HepG2 (cell line): ENCODE results near the gene HNRNPL. TPM values are rescaled to one million over a fixed set of nuclear protein-coding genes. Genes with fewer than 3 reads are reported as not detected.

ENCODE experiments used
- ATAC-seq: fragments of 200-7000 bp; cut with Tn5 transposase; 3 replicates; pipeline ENCODE4 v1.9.1; 2020; ENCODE audit warnings: mild to moderate bottlenecking, moderate library complexity
- BruUV-seq: library from RNA; stranded (reverse); fragments of 400-500 nt; replicated peaks from 2 replicates; lab custom pipeline; 2021; lab: Mats Ljungman, UMichigan
- CTCF ChIA-PET: fragments of 300-600 bp; formaldehyde crosslinking; extraction: SDS; loops from one replicate; lab custom pipeline; 2021; ENCODE audit warnings: low total read pairs, inconsistent platforms, low intra/inter-chr PET ratio; lab: Yijun Ruan, JAX
- POLR2A ChIA-PET: fragments of 350-600 bp; sonication (Branson Sonifier 250); formaldehyde crosslinking; loops from one replicate; lab custom pipeline; 2020; ENCODE audit warnings: antibody characterized with exemption, inconsistent platforms; lab: Yijun Ruan, JAX
- DNase-seq: peaks from one replicate; pipeline ENCODE4 v3.0.0-alpha.2; 2015; ENCODE audit warnings: low spot score
- FAIRE-seq: peaks from 3 replicates; lab custom pipeline; 2011; peaks lifted over from hg19 to GRCh38; lab: Jason Lieb, UNC
- H2AFZ ChIP-seq: one replicate; pipeline ENCODE4 v1.6.1; 2011; ENCODE audit warnings: low read length, inconsistent platforms
- H3K27ac ChIP-seq: fragments of 300-600 bp; 3 replicates; pipeline ENCODE4 v1.8.0; 2011; ENCODE audit warnings: mixed run types, mild to moderate bottlenecking, mixed read lengths, low read length, inconsistent platforms; ENCODE audit not compliant: insufficient read depth; ENCODE audit errors: extremely low read length
- H3K27me3 ChIP-seq, 2 experiments: fragments of 200-600 bp in 1 of 2; 2 replicates in 1 of 2; 3 replicates in 1 of 2; pipeline versions ENCODE4 v1.6.0 to v1.8.0; 2011; ENCODE audit warnings: low read length in 2 of 2, mild to moderate bottlenecking in 2 of 2, moderate library complexity in 2 of 2, inconsistent platforms in 1 of 2; ENCODE audit not compliant: insufficient read depth in 2 of 2, control insufficient read depth in 1 of 2
- H3K36me3 ChIP-seq, 2 experiments: fragments of 200-600 bp in 1 of 2; replicated peaks in 1 of 2; 2 replicates in 1 of 2; 3 replicates in 1 of 2; pipeline versions ENCODE4 v1.5.1 to v1.8.0; 2011; ENCODE audit warnings: low read length in 2 of 2, inconsistent platforms in 1 of 2; ENCODE audit not compliant: insufficient read depth in 2 of 2, control insufficient read depth in 1 of 2
- H3K4me1 ChIP-seq: 2 replicates; pipeline ENCODE4 v1.5.1; 2012; ENCODE audit warnings: low read length, inconsistent platforms; ENCODE audit not compliant: insufficient read depth
- H3K4me2 ChIP-seq: 2 replicates; pipeline ENCODE4 v1.6.0; 2011; ENCODE audit warnings: low read depth, low read length, inconsistent platforms
- H3K4me3 ChIP-seq, 3 experiments: fragments of 200-600 bp in 1 of 3; sonication (generic), shearing (Covaris generic) in 1 of 3; replicated peaks in 1 of 3; 2 replicates each; pipeline ENCODE4 v1.5.1; 2011 to 2016; ENCODE audit warnings: low read length in 3 of 3, inconsistent platforms in 2 of 3, low read depth in 2 of 3, mild to moderate bottlenecking in 2 of 3, control low read depth in 1 of 3, mixed read lengths in 1 of 3; ENCODE audit not compliant: insufficient read depth in 1 of 3
- H3K79me2 ChIP-seq: one replicate; pipeline ENCODE4 v1.6.1; 2011; ENCODE audit warnings: low read length, inconsistent platforms; ENCODE audit not compliant: insufficient read depth
- H3K9ac ChIP-seq: 2 replicates; pipeline ENCODE4 v1.6.0; 2011; ENCODE audit warnings: mild to moderate bottlenecking, low read depth, low read length, inconsistent platforms; ENCODE audit not compliant: insufficient read depth
- H3K9me3 ChIP-seq: 2 replicates; pipeline ENCODE4 v1.5.1; 2012; ENCODE audit warnings: mild to moderate bottlenecking, low read length
- H4K20me1 ChIP-seq: 2 replicates; pipeline ENCODE4 v1.6.0; 2011; ENCODE audit warnings: inconsistent platforms, mild to moderate bottlenecking, low read length, moderate library complexity; ENCODE audit not compliant: insufficient read depth
- CAMTA2 ChIP-seq: sonication (generic); formaldehyde crosslinking; IDR thresholded peaks from 2 replicates; pipeline ENCODE4 v1.4.0; 2020; ENCODE audit warnings: mild to moderate bottlenecking, missing genetic modification reagents, borderline replicate concordance
- HOXA9 ChIP-seq: sonication (generic); formaldehyde crosslinking; IDR thresholded peaks from 2 replicates; pipeline ENCODE4 v1.8.1; 2022; ENCODE audit warnings: missing genetic modification reagents, mild to moderate bottlenecking, moderate library complexity, borderline replicate concordance
- KLF11 ChIP-seq: IDR thresholded peaks from 2 replicates; pipeline ENCODE4 v1.6.1; 2016; ENCODE audit warnings: missing compliant biosample characterization
- MXI1 ChIP-seq: IDR thresholded peaks from 3 replicates; pipeline ENCODE4 v1.6.1; 2012; ENCODE audit warnings: low read depth, low read length, inconsistent platforms, borderline replicate concordance
- MZF1 ChIP-seq: sonication (generic); formaldehyde crosslinking; IDR thresholded peaks from 2 replicates; pipeline ENCODE4 v1.8.1; 2023; ENCODE audit warnings: mild to moderate bottlenecking, missing genetic modification reagents, borderline replicate concordance
- NBN ChIP-seq: fragments of 450-650 bp; conservative IDR thresholded peaks from 2 replicates; pipeline ENCODE4 v1.6.1; 2017
- PAX8 ChIP-seq: sonication (generic); formaldehyde crosslinking; IDR thresholded peaks from 2 replicates; pipeline ENCODE4 v1.8.0; 2022; ENCODE audit warnings: mild to moderate bottlenecking, missing genetic modification reagents, borderline replicate concordance
- PLRG1 ChIP-seq: fragments of 450-650 bp; conservative IDR thresholded peaks from 2 replicates; pipeline ENCODE4 v1.6.1; 2016
- SMAD3 ChIP-seq: sonication (generic); formaldehyde crosslinking; IDR thresholded peaks from 2 replicates; pipeline ENCODE4 v1.4.0; 2020; ENCODE audit warnings: missing genetic modification reagents
- STAT5B ChIP-seq: sonication (generic); formaldehyde crosslinking; IDR thresholded peaks from 2 replicates; pipeline ENCODE4 v1.4.0; 2020; ENCODE audit warnings: missing genetic modification reagents
- TEF ChIP-seq: sonication (generic); formaldehyde crosslinking; IDR thresholded peaks from 2 replicates; pipeline ENCODE4 v1.5.0; 2020; ENCODE audit warnings: missing genetic modification reagents
- ZNF121 ChIP-seq: sonication (generic); formaldehyde crosslinking; IDR thresholded peaks from 2 replicates; pipeline ENCODE4 v1.5.0; 2020; ENCODE audit warnings: mild to moderate bottlenecking, missing genetic modification reagents
- ZNF335 ChIP-seq: sonication (generic); formaldehyde crosslinking; IDR thresholded peaks from 2 replicates; pipeline ENCODE4 v1.4.0; 2020; ENCODE audit warnings: missing genetic modification reagents
- WGBS: methylation state at CpG from one replicate; pipeline ENCODE4 v1.1.6; 2017; ENCODE audit warnings: low lambda C conversion rate; 5-methylcytosine and 5-hydroxymethylcytosine counted together
- in situ Hi-C: cut with HindIII; loops from 2 replicates; pipeline ENCODE4 v1.10.0; 2017; ENCODE audit warnings: low pct_unique_long_range_greater_than_20kb; ENCODE audit not compliant: extremely low pct_ligation_motif_present
- intact Hi-C: fragments of 100-400 bp; cut with micrococcal nuclease; formaldehyde crosslinking; loops from one replicate; pipeline ENCODE4 v1.10.0; 2022; ENCODE audit not compliant: unreplicated experiment
- polyA plus RNA-seq, 8 experiments: library from polyadenylated mRNA; depleted of rRNA in 3 of 8; stranded (reverse) in 7 of 8; unstranded in 1 of 8; fragments of >200 nt; fragmentation: Illumina TruSeq in 4 of 8; extraction: Trizol in 4 of 8; gene quantifications; 2 replicates each; pipeline versions ENCODE4 v1.2.1 to v1.2.3, GENCODE V29; 2011 to 2016; ENCODE audit warnings: low read depth in 4 of 8, missing spikeins in 1 of 8, mixed read lengths in 1 of 8; ENCODE audit not compliant: insufficient read depth in 1 of 8
- total RNA-seq, 5 experiments: library from RNA; depleted of rRNA; stranded (reverse); fragments of >200 nt; fragmentation: Illumina TruSeq; extraction: Trizol; gene quantifications; 2 replicates each; pipeline ENCODE4 v1.2.3, GENCODE V29; 2016; ENCODE audit warnings: low read depth in 1 of 5
- TF ChIP-seq, protein P1 (sequence below): sonication (generic); formaldehyde crosslinking; IDR thresholded peaks from 2 replicates; pipeline ENCODE4 v1.9.0; 2021; ENCODE audit warnings: missing genetic modification reagents, mild to moderate bottlenecking, borderline replicate concordance
- TF ChIP-seq, protein P2 (sequence below): sonication (generic); formaldehyde crosslinking; conservative IDR thresholded peaks from 2 replicates; pipeline ENCODE4 v1.8.1; 2023; ENCODE audit warnings: missing genetic modification reagents

HNRNPL gene
- total and polyA plus RNA-seq, 2 of the 13 experiments (the other 11 are each of a cell fraction or from before 2014, with no cell fraction given): 156 to 278 TPM

- no peak overlapping the region for H3K27ac ChIP-seq
- TF ChIP-seq MZF1 (no peak), NBN (no peak), ZNF121 (CRISPR knock-in tag) (no peak)
- no peaks in the 10 kb centered on the region for H3K79me2 ChIP-seq
These were observed 43.1 kb upstream of the HNRNPL start for GRCh38 chr19:38892841-38893240.

DNA sequence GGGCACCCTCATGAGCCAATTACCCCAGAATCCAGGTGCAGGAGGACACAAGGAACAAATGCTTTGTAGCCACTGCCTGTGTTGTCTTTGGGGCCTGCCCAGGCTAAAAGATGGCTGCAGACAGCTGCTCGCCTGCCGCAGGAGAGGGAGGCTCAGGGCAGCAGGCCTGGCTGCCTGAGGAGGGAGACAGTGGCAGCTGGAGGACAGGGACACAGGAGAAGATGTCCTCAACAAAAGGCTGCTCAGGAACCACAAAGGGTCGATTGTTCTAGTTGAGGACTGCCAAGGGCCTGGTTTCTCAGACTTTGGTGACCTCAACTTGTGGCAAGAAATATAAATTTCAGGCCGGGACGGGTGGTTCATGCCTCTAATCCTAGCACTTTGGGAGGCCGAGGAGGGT, 42.0 kb upstream of the HNRNPL start:
- peaks cover 0 to 2% of the 10 kb centered on the region in 2 experiments; a peak in 3 of 5 replicates for H3K36me3 ChIP-seq
- no peak overlapping the region for H3K9ac ChIP-seq
- no peaks in the 10 kb centered on the region for H3K4me1 ChIP-seq
- no peak overlapping the region for H3K4me2 ChIP-seq
- no peak for FAIRE-seq
- POLR2A ChIA-PET: interaction anchor here (0.5 kb wide), 1 partner anchor 14 kb away, joined by 3 read pairs; no protein-coding TSS in a partner anchor
- no peaks in the 10 kb centered on the region for H3K9me3 ChIP-seq
- CTCF ChIA-PET: no interaction called here
- TF ChIP-seq HOXA9 (CRISPR knock-in tag) (no peak), SMAD3 (CRISPR knock-in tag) (no peak), ZNF335 (CRISPR knock-in tag) (no peak), CAMTA2 (CRISPR knock-in tag) (no peak), STAT5B (no peak), KLF11 (CRISPR knock-in tag) (no peak), MXI1 (no peak), TEF (CRISPR knock-in tag) (no peak), PLRG1 (no peak), PAX8 (CRISPR knock-in tag) (no peak)
- TF ChIP-seq, protein P1, sequence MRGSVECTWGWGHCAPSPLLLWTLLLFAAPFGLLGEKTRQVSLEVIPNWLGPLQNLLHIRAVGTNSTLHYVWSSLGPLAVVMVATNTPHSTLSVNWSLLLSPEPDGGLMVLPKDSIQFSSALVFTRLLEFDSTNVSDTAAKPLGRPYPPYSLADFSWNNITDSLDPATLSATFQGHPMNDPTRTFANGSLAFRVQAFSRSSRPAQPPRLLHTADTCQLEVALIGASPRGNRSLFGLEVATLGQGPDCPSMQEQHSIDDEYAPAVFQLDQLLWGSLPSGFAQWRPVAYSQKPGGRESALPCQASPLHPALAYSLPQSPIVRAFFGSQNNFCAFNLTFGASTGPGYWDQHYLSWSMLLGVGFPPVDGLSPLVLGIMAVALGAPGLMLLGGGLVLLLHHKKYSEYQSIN (CRISPR knock-in tag): no peak
- TF ChIP-seq, protein P2, sequence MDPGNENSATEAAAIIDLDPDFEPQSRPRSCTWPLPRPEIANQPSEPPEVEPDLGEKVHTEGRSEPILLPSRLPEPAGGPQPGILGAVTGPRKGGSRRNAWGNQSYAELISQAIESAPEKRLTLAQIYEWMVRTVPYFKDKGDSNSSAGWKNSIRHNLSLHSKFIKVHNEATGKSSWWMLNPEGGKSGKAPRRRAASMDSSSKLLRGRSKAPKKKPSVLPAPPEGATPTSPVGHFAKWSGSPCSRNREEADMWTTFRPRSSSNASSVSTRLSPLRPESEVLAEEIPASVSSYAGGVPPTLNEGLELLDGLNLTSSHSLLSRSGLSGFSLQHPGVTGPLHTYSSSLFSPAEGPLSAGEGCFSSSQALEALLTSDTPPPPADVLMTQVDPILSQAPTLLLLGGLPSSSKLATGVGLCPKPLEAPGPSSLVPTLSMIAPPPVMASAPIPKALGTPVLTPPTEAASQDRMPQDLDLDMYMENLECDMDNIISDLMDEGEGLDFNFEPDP (CRISPR knock-in tag): no peak
- no TSS peak for BruUV-seq
- H3K79me2 ChIP-seq: no peaks in the 10 kb centered on the region
- no peak overlapping the region for H3K27ac ChIP-seq
- H2AFZ ChIP-seq: no peak overlapping the region
- H3K27me3 ChIP-seq: no peaks in the 10 kb centered on the region
- in situ Hi-C loops (no loop called here), intact Hi-C loops (no loop called here)
- DNase-seq: no peak
- no peak overlapping the region for H3K4me3 ChIP-seq
- 84% methylated on average over 6 of the region's 6 CpGs for WGBS
- H4K20me1 ChIP-seq: no peaks in the 10 kb centered on the region
- ATAC-seq: no peak

More at GRCh38 chr19:38892841-38893240, 43.1 kb upstream of the HNRNPL start:
- peaks cover 4% of the 10 kb centered on the region for H3K4me1 ChIP-seq
- POLR2A ChIA-PET: no interaction called here
- H3K36me3 ChIP-seq: no peaks in the 10 kb centered on the region; a peak in 2 of 5 replicates
- H3K4me3 ChIP-seq: no peak overlapping the region
- in situ Hi-C loops: no loop called here
- DNase-seq: no peak
- WGBS: 100% methylated on average over 5 of the region's 5 CpGs
- CTCF ChIA-PET: no interaction called here
- H3K9ac ChIP-seq: no peak overlapping the region
- no peaks in the 10 kb centered on the region for H4K20me1 ChIP-seq
- no peak for ATAC-seq
- no peaks in the 10 kb centered on the region for H3K27me3 ChIP-seq
- no TSS peak for BruUV-seq
- no peak overlapping the region for H3K4me2 ChIP-seq
- no peaks in the 10 kb centered on the region for H3K9me3 ChIP-seq
- intact Hi-C loops: no loop called here
- FAIRE-seq: no peak
- no peak overlapping the region for H2AFZ ChIP-seq
